HPDE6-E6E7 (cell line): Measurements from ENCODE around the gene SH2D7.

Experiments used
- DNase-seq: peaks from one replicate; pipeline ENCODE4 v3.0.0; 2011; ENCODE audit warnings: missing footprints; ENCODE audit errors: extremely low spot score

The SH2D7 gene

DNA sequence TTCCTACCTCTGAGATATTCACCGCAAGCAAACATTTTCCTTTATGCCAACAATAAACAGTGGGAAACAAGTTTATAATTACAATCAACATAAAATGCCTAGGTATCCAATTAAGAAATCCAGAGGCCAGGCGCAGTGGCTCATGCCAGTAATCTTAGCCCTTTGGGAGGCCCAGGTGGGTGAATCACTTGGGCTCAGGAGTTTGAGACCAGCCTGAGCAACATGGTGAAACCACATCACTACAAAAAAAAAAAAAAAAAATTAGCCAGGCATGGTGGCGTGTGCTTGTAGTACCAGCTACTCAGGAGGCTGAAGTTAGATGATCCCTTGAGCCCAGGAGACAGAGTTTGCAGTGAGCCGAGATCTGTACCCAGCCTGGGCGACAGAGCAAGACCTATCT lies 32.1 kb upstream of the SH2D7 start:
- no peak for DNase-seq

- DNase-seq = no peak
Measured at GRCh38 chr15:78061963-78062427, 30.4 kb upstream of the SH2D7 start.

GRCh38 chr15:78063217-78063616 lies 29.1 kb upstream of the SH2D7 start:
- DNase-seq = no peak

- DNase-seq = no peak
Measured at GRCh38 chr15:78063970-78064385, 28.4 kb upstream of the SH2D7 start.

- DNase-seq = no peak
Measured at GRCh38 chr15:78064544-78064943, 27.8 kb upstream of the SH2D7 start.

GRCh38 chr15:78065284-78065872 lies 27.0 kb upstream of the SH2D7 start:
- DNase-seq = peak; percentile 70

GRCh38 chr15:78065973-78066946 lies 26.1 kb upstream of the SH2D7 start:
- DNase-seq = no peak

- no peak for DNase-seq
Measured at GRCh38 chr15:78067328-78068228, 24.8 kb upstream of the SH2D7 start.

DNA sequence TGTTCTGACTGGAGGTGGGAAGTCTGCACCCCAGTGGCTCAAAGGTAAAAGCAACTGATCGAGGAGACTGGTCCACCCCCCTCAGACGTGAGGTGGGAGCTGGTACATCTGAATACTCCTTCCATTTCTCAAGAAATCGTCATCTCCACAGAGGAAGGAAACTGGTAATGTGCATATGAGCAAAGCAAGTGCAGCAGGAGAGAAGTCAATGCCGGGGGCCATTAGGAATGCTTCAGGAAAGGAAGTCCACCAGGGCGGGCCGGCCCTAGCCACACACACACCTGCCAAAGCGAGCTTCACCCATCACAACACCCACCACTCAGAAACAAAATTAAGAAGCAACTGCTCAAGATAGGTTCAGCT lies 23.3 kb upstream of the SH2D7 start:
- no peak for DNase-seq

DNA sequence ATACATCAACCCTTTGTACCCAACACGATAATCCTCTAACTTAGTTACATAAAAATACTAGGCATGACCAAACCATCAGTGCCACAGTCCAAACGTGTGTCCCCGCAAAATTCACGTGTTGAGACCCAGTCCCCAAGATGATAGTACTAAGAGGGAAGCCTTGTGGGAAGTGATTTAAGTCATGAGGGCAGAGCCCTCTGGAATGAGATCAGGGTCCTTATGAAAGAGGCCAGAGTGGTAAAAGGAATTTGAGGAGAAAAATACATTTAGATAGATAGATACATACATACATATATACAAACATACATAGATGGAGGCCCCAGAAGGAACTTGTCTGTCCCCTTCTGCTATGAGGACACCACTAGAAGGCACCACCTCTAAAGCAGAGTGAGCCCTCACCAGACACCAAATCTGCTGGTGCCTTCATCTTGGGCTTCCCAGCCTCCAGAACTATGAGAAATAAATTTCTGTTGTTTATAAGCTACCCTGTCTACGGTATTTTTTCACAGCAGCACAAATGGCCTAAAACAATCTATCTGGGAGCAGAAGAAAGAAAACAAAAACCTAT lies 22.8 kb upstream of the SH2D7 start:
- DNase-seq = no peak

GRCh38 chr15:78070049-78070700 lies 22.2 kb upstream of the SH2D7 start:
- DNase-seq = no peak

DNA sequence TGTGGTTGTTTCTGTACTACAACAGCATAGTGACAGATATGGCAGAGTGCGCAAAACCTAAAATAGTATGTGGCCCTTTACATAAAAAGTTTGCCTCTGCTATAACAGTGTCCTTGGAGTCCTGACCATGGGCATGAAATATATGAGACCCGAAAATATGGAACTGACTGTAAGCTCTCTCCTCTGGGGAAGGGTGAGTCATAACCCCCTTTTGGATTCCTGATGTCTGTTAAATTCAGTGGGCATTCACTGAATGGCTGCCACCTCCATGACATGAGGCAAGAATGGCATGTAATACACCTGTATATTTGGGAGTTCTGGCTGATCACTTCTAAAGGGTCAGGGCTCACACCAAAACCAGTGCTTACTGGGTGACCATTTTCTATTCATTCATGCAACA lies 21.0 kb upstream of the SH2D7 start:
- DNase-seq = no peak

GRCh38 chr15:78072080-78072892 lies 20.1 kb upstream of the SH2D7 start:
- DNase-seq = no peak

- no peak for DNase-seq
Measured at GRCh38 chr15:78073046-78073787, 19.1 kb upstream of the SH2D7 start.

GRCh38 chr15:78075490-78076230 lies 16.7 kb upstream of the SH2D7 start:
- peak; percentile 48 for DNase-seq

DNA sequence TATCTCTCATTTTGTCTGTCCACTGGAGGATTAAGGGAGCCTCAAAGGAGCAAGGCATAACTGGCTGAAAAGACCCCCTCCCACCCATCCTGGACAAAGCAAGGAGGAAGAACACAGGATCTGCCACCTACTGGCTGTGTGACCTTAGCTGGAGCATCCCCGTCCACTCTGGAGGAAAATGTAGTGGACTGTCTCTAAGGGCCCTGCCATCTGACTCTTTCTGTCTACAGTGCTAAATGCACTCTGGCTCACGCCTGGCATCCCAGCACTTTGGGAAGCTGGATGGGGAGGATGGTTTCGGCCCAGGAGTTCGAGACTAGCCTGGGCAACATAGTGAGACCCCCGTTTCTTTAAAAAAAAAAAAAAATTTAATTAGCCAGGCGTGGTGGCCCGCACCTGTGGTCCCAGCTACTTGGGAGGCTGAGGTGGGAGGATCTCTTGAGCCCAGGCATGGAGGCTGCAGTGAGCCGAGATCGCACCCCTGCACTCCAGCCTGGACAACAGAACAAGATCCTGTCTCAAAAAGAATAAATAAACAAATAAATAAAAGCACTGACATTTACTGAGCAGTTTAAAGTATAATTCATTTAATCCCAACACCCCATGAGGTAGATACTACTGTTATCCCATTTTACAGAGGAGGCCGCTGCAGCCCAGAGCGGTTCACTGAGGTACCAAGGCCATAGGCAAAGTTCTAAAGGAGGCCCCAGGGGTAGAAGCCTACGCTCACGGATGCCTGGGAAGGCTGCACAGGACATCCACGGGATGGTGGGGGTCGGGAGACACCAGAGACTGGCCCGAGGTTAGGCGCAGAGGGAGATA lies 15.9 kb upstream of the SH2D7 start:
- DNase-seq = no peak

DNA sequence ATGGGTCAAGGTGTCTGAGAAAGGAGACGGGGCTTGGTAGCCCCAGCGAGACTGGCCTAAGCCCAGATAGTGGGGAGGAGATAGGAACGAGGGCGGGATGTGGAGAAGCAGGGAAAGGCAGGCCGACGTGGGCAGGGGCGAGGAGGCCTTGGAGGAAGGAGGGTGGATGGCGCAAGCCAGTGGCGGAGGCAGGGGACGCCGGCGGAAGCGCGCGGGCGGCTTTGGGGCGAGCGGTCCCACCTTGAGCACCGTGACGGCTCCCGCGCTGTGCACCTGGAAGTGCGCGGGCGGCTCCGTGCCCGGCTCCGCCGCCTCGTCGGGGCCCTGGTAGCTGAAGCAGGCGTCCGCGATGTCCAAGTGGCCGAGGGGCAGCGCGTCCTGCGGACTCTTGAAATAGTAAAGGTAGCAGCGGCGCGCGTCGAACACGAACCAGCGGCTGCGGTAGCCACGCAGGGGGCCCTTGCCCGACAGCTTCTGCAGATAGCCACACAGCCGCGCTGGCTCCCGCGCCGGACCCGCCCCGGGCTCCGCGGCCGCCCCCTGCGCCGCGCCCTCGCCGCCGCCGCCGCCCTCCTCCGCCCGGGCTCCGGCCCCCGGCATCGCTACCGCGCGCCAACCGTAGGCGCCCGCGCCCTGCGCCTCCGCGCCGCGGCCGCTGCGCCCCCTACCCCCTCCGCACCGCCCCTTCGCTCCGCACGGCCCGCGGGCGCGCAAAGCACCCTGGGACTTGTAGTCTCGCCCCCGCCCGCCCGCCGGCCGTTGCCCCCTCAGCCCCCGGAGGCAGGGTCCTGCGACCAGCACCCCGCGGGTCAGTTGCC lies 15.1 kb upstream of the SH2D7 start, which contains the start of gene TBC1D2B:
Gene TBC1D2B, minus strand, starts transcription at position 659 of the 818 bp plus-strand sequence. Its CDS starts 59 bp downstream, at position 600.
- no peak for DNase-seq
